COR-L47 (cell line): ENCODE data around the gene KCTD15.

Source experiments
- DNase-seq: peaks from one replicate; lab custom pipeline; 2025; lab: John Stamatoyannopoulos, UW

KCTD15 gene

GRCh38 chr19:33771384-33772101, 25.1 kb upstream of the KCTD15 start:
- DNase-seq: peak; percentile 69

- DNase-seq: no peak
These were observed 24.4 kb upstream of the KCTD15 start for GRCh38 chr19:33772102-33772857.

GRCh38 chr19:33772858-33773180, 23.9 kb upstream of the KCTD15 start:
- DNase-seq: no peak

- DNase-seq: no peak
These were observed 22.7 kb upstream of the KCTD15 start for GRCh38 chr19:33773704-33774624.

- no peak for DNase-seq
These were observed 21.9 kb upstream of the KCTD15 start for GRCh38 chr19:33774751-33775150.

- no peak for DNase-seq
These were observed 20.8 kb upstream of the KCTD15 start for GRCh38 chr19:33775731-33776487.

- no peak for DNase-seq
These were observed 19.3 kb upstream of the KCTD15 start for GRCh38 chr19:33777351-33777750.

- DNase-seq: no peak
These were observed 18.9 kb upstream of the KCTD15 start for GRCh38 chr19:33777753-33778088.

- DNase-seq: peak; percentile 68
These were observed 18.4 kb upstream of the KCTD15 start for GRCh38 chr19:33778089-33778791.

- DNase-seq: no peak
These were observed 16.8 kb upstream of the KCTD15 start for GRCh38 chr19:33779849-33780248.

- DNase-seq: no peak
These were observed 16.4 kb upstream of the KCTD15 start for GRCh38 chr19:33780251-33780650.

GRCh38 chr19:33780746-33781145, 15.9 kb upstream of the KCTD15 start:
- DNase-seq: no peak

- no peak for DNase-seq
These were observed 15.2 kb upstream of the KCTD15 start for GRCh38 chr19:33781415-33781935.

- DNase-seq: no peak
These were observed 14.7 kb upstream of the KCTD15 start for GRCh38 chr19:33781996-33782395.

GRCh38 chr19:33784432-33784831, 12.2 kb upstream of the KCTD15 start:
- DNase-seq: no peak

- DNase-seq: no peak
These were observed 10.9 kb upstream of the KCTD15 start for GRCh38 chr19:33785795-33786194.

GRCh38 chr19:33788676-33789075, 8.0 kb upstream of the KCTD15 start:
- DNase-seq: no peak

- DNase-seq: no peak
These were observed 7.3 kb upstream of the KCTD15 start for GRCh38 chr19:33789344-33789743.

- no peak for DNase-seq
These were observed 1.8 kb upstream of the KCTD15 start for GRCh38 chr19:33794683-33795369.

GRCh38 chr19:33795370-33796163, 1.1 kb upstream of the KCTD15 start:
- peak; percentile 80 for DNase-seq
